Measurements from ENCODE around the gene CDH4.

The CDH4 gene

GRCh38 chr20:61949714-61950640 lies 697.9 kb downstream of the CDH4 start:
- no peak for DNase-seq

GRCh38 chr20:61950641-61951071 lies 698.6 kb downstream of the CDH4 start:
- no peak for DNase-seq

GRCh38 chr20:61951695-61952533 lies 699.9 kb downstream of the CDH4 start:
- DNase-seq, result no peak

- no peak for DNase-seq
Observed at GRCh38 chr20:61953037-61954021, 701.3 kb downstream of the CDH4 start.

- no peak for DNase-seq
Observed at GRCh38 chr20:61954276-61955021, 702.4 kb downstream of the CDH4 start.

GRCh38 chr20:61955668-61956395 lies 703.8 kb downstream of the CDH4 start:
- no peak for DNase-seq

- no peak for DNase-seq
Observed at GRCh38 chr20:61956396-61957342, 704.6 kb downstream of the CDH4 start.

- no peak for DNase-seq
Observed at GRCh38 chr20:61957961-61958715, 706.1 kb downstream of the CDH4 start.

- no peak for DNase-seq
Observed at GRCh38 chr20:61958773-61959700, 707.0 kb downstream of the CDH4 start.

- no peak for DNase-seq
Observed at GRCh38 chr20:61960836-61961235, 708.8 kb downstream of the CDH4 start.

- no peak for DNase-seq
Observed at GRCh38 chr20:61963149-61963548, 711.1 kb downstream of the CDH4 start.

- DNase-seq, result no peak
Observed at GRCh38 chr20:61963885-61964674, 712.0 kb downstream of the CDH4 start.

GRCh38 chr20:61964675-61965605 lies 712.9 kb downstream of the CDH4 start:
- no peak for DNase-seq

- DNase-seq, result no peak
Observed at GRCh38 chr20:61965606-61966491, 713.8 kb downstream of the CDH4 start.

Data from NCI-H2107 (cell line).